Hepatocyte (in vitro differentiated cells): ENCODE results near the gene CAB39L.

Source experiments
- CTCF ChIP-seq: fragments of 200-600 bp; sonication (generic); IDR thresholded peaks from 2 replicates; pipeline ENCODE4 v1.5.1; 2016; ENCODE audit warnings: antibody characterized with exemption, mild to moderate bottlenecking; ENCODE audit not compliant: poor library complexity
- EZH2 ChIP-seq: fragments of 200-600 bp; sonication (generic); IDR thresholded peaks from 2 replicates; pipeline ENCODE4 v1.6.1; 2016; ENCODE audit warnings: antibody characterized with exemption, mild to moderate bottlenecking, borderline replicate concordance
- EZH2phosphoT487 ChIP-seq: fragments of 200-600 bp; sonication (generic); IDR thresholded peaks from one replicate; pipeline ENCODE4 v1.6.1; 2018; ENCODE audit warnings: antibody characterized with exemption, mild to moderate bottlenecking, low read depth, moderate library complexity; ENCODE audit not compliant: unreplicated experiment, severe bottlenecking

DNA sequence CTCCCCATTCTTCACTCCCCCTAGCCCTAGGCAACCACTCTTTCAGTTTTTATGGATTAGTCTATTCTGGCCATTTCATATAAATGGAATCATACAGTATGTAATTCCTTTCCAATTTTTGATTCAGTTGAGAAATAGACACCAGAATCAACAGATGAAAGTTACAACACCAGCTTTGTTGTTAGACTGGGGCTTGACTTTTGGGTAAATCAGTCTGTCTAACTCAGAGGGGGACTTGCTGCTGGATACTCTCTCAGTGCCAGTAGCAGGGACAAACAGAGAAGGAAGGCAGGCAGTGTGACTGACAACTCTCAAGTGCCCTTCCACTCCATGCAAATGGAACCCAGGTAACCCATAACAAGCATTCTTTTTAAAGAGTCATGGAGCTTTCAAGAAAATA, 155.4 kb downstream of the CAB39L start:
- TF ChIP-seq CTCF: no peak
- TF ChIP-seq EZH2: no peak
- TF ChIP-seq EZH2phosphoT487: no peak
